ENCODE results near the gene RHBDD1. TPM values are rescaled to one million over a fixed set of nuclear protein-coding genes. Genes with fewer than 3 reads are reported as not detected.

RHBDD1 gene
- total and polyA plus RNA-seq, 11 donors: 4.7 to 44.5 (median 32.6) TPM

GRCh38 chr2:227004482-227004881 is 168.6 kb downstream of the RHBDD1 start:
- no peak for DNase-seq
- intact Hi-C loops (cut with DNase I): no loop called here
- no peak for ATAC-seq
- Histone ChIP-seq H3K27me3 (no peaks in the 10 kb centered on the region), H3K4me1 (no peaks in the 10 kb centered on the region), H3K27ac (no peak overlapping the region), H3K9me3 (no peaks in the 10 kb centered on the region), H3K36me3 (peaks cover 0 to 31% (median 6%) of the 10 kb centered on the region in 9 donors), H3K4me3 (no peak overlapping the region)
- 90 to 93% (median 92%) methylated on average over 6 of the region's 6 CpGs for WGBS, 4 donors
- TF ChIP-seq POLR2A (IDR thresholded peaks at IDR 0.05): no peak
- no peak for TF ChIP-seq CTCF (IDR thresholded peaks at IDR 0.05)

- intact Hi-C loops (cut with DNase I): no loop called here
- H3K9me3 ChIP-seq: no peaks in the 10 kb centered on the region
- peaks cover 0 to 33% (median 0%) of the 10 kb centered on the region in 9 donors for H3K36me3 ChIP-seq
- TF ChIP-seq CTCF (IDR thresholded peaks at IDR 0.05): no peak
- TF ChIP-seq POLR2A (IDR thresholded peaks at IDR 0.05): no peak
- ATAC-seq (no peak), DNase-seq (no peak)
- H3K27me3 ChIP-seq: no peaks in the 10 kb centered on the region
- no peak overlapping the region for H3K4me3 ChIP-seq
- 90 to 93% (median 92%) methylated on average over 16 of the region's 16 CpGs for WGBS, 4 donors
- no peak overlapping the region for H3K27ac ChIP-seq
- H3K4me1 ChIP-seq: no peaks in the 10 kb centered on the region
Measured at GRCh38 chr2:227006189-227006897, 170.5 kb downstream of the RHBDD1 start.

- Histone ChIP-seq H3K36me3 (peaks cover 0 to 38% (median 0%) of the 10 kb centered on the region in 9 donors), H3K4me3 (no peak overlapping the region), H3K27ac (no peak overlapping the region), H3K27me3 (no peaks in the 10 kb centered on the region), H3K4me1 (no peaks in the 10 kb centered on the region), H3K9me3 (no peaks in the 10 kb centered on the region)
- ATAC-seq (no peak), DNase-seq (no peak)
- intact Hi-C loops (cut with DNase I): no loop called here
- TF ChIP-seq POLR2A (IDR thresholded peaks at IDR 0.05) (no peak), CTCF (IDR thresholded peaks at IDR 0.05) (no peak)
- 60 to 79% (median 73%) methylated on average over 9 of the region's 9 CpGs for WGBS, 4 donors
Measured at GRCh38 chr2:227007148-227007547, 171.3 kb downstream of the RHBDD1 start.

GRCh38 chr2:227007940-227008339 is 172.1 kb downstream of the RHBDD1 start:
- ATAC-seq (peak in 1 of 4 donors; percentile 22), DNase-seq (no peak)
- TF ChIP-seq POLR2A (IDR thresholded peaks at IDR 0.05) (no peak), CTCF (IDR thresholded peaks at IDR 0.05) (no peak)
- no peak overlapping the region for H3K4me3 ChIP-seq
- no peak overlapping the region for H3K27ac ChIP-seq
- H3K36me3 ChIP-seq: peaks cover 0 to 36% (median 0%) of the 10 kb centered on the region in 9 donors
- no peaks in the 10 kb centered on the region for H3K27me3 ChIP-seq
- H3K9me3 ChIP-seq: no peaks in the 10 kb centered on the region
- no peaks in the 10 kb centered on the region for H3K4me1 ChIP-seq
- intact Hi-C loops (cut with DNase I): no loop called here
- WGBS, 4 donors: 96 to 97% (median 96%) methylated on average over 13 to 17 of the region's 17 CpGs

Measured in heart left ventricle (tissue), 16 donors.